ENCODE results near the gene GAL3ST3.

The GAL3ST3 gene

GRCh38 chr11:66046901-66047300, 2.1 kb downstream of the GAL3ST3 start:
- TF ChIP-seq CTCF (IDR thresholded peaks at IDR 0.05), result no peak
- Histone ChIP-seq H3K4me3 (ENCODE audit: low read depth in 1 of 2, low read length in 1 of 2) (no peak overlapping the region), H3K27me3 (peaks cover 42% of the 10 kb centered on the region), H3K36me3 (no peaks in the 10 kb centered on the region), H3K9me3 (no peaks in the 10 kb centered on the region), H3K27ac (no peak overlapping the region), H3K4me1 (ENCODE audit: control insufficient read depth in 1 of 2, insufficient read depth in 1 of 2, low read depth in 1 of 2, low read length in 1 of 2) (peaks cover 11 to 16% of the 10 kb centered on the region in 2 experiments)

GRCh38 chr11:66045177-66045639, 3.8 kb downstream of the GAL3ST3 start:
- Histone ChIP-seq H3K36me3 (no peaks in the 10 kb centered on the region), H3K4me3 (ENCODE audit: low read depth in 1 of 2, low read length in 1 of 2) (no peak overlapping the region), H3K9me3 (no peaks in the 10 kb centered on the region), H3K27me3 (peaks cover 42% of the 10 kb centered on the region), H3K27ac (no peak overlapping the region), H3K4me1 (ENCODE audit: control insufficient read depth in 1 of 2, insufficient read depth in 1 of 2, low read depth in 1 of 2, low read length in 1 of 2) (peaks cover 0 to 7% of the 10 kb centered on the region in 2 experiments)
- peak; percentile 79 for TF ChIP-seq CTCF (IDR thresholded peaks at IDR 0.05)

- no peaks in the 10 kb centered on the region for H3K36me3 ChIP-seq
- TF ChIP-seq CTCF (IDR thresholded peaks at IDR 0.05), result no peak
- H3K9me3 ChIP-seq, result no peaks in the 10 kb centered on the region
- no peak overlapping the region for H3K4me3 ChIP-seq (ENCODE audit: low read depth in 1 of 2, low read length in 1 of 2)
- H3K4me1 ChIP-seq (ENCODE audit: control insufficient read depth in 1 of 2, insufficient read depth in 1 of 2, low read depth in 1 of 2, low read length in 1 of 2), result peaks cover 0 to 7% of the 10 kb centered on the region in 2 experiments
- no peak overlapping the region for H3K27ac ChIP-seq
- peaks cover 39% of the 10 kb centered on the region for H3K27me3 ChIP-seq
Measured at GRCh38 chr11:66044757-66045156, 4.2 kb downstream of the GAL3ST3 start.

GRCh38 chr11:66042996-66043906, 5.7 kb downstream of the GAL3ST3 start:
- no peaks in the 10 kb centered on the region for H3K9me3 ChIP-seq
- H3K4me1 ChIP-seq (ENCODE audit: control insufficient read depth in 1 of 2, insufficient read depth in 1 of 2, low read depth in 1 of 2, low read length in 1 of 2), result peaks cover 0 to 7% of the 10 kb centered on the region in 2 experiments
- H3K36me3 ChIP-seq, result no peaks in the 10 kb centered on the region
- H3K4me3 ChIP-seq (ENCODE audit: low read depth in 1 of 2, low read length in 1 of 2), result no peak overlapping the region
- peaks cover 24% of the 10 kb centered on the region for H3K27me3 ChIP-seq
- H3K27ac ChIP-seq, result no peak overlapping the region
- no peak for TF ChIP-seq CTCF (IDR thresholded peaks at IDR 0.05)

- no peak for TF ChIP-seq CTCF (IDR thresholded peaks at IDR 0.05)
- peaks cover 16% of the 10 kb centered on the region for H3K27me3 ChIP-seq
- H3K27ac ChIP-seq, result no peak overlapping the region
- H3K36me3 ChIP-seq, result no peaks in the 10 kb centered on the region
- peaks cover 0 to 7% of the 10 kb centered on the region in 2 experiments for H3K4me1 ChIP-seq (ENCODE audit: control insufficient read depth in 1 of 2, insufficient read depth in 1 of 2, low read depth in 1 of 2, low read length in 1 of 2)
- no peak overlapping the region for H3K4me3 ChIP-seq (ENCODE audit: low read depth in 1 of 2, low read length in 1 of 2)
- no peaks in the 10 kb centered on the region for H3K9me3 ChIP-seq
Measured at GRCh38 chr11:66042227-66042995, 6.5 kb downstream of the GAL3ST3 start.
